Ishikawa (cell line): ENCODE measurements around the gene MUC5AC.

Experiments
- CEBPB ChIP-seq: IDR thresholded peaks from 2 replicates; pipeline ENCODE4 v1.6.1; 2012
- EP300 ChIP-seq: IDR thresholded peaks from 2 replicates; pipeline ENCODE4 v1.6.1; 2012; ENCODE audit warnings: borderline replicate concordance
- MAX ChIP-seq: IDR thresholded peaks from 2 replicates; pipeline ENCODE4 v1.6.1; 2012
- NFIC ChIP-seq: IDR thresholded peaks from 2 replicates; pipeline ENCODE4 v1.6.1; 2012
- REST ChIP-seq: IDR thresholded peaks from 2 replicates; pipeline ENCODE4 v1.6.1; 2012; ENCODE audit warnings: low read depth, mild to moderate bottlenecking
- TEAD4 ChIP-seq: IDR thresholded peaks from 2 replicates; pipeline ENCODE4 v1.6.1; 2012
- USF1 ChIP-seq: IDR thresholded peaks from 2 replicates; pipeline ENCODE4 v1.6.1; 2012
- YY1 ChIP-seq: IDR thresholded peaks from 2 replicates; pipeline ENCODE4 v1.6.1; 2012; ENCODE audit warnings: low read depth

DNA sequence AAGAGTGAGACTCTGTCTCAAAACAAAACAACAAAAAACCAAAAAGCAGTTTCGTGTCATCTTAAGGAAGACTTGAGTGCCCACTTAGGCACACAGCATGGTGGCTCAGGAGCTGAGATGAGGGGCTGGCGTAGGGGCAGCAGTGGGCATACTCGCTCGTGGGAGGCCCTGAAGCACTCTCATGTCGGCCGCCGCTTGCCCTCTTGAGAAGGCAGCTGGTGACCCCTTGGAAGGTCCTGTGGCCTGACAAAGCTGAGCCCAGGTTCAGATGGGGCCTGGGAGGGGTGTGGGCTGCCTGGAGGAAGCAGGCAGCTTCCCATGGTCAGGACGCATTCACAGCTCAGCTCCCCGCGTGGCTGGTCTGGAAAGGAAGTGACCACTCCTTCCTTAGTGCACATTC, 80.1 kb downstream of the MUC5AC start:
- TF ChIP-seq USF1 (no peak), MAX (no peak), NFIC (no peak), EP300 (no peak), TEAD4 (no peak), CEBPB (no peak), REST (no peak), YY1 (no peak)
